ENCODE measurements around the gene USP47. TPM values are rescaled to one million over a fixed set of nuclear protein-coding genes. Genes with fewer than 3 reads are reported as not detected.

USP47 gene
- total and polyA plus RNA-seq, 9 of the 15 experiments (the other 6 are each of a cell fraction or from before 2014, with no cell fraction given) = 13.1 to 63.6 (median 34.7) TPM

DNA sequence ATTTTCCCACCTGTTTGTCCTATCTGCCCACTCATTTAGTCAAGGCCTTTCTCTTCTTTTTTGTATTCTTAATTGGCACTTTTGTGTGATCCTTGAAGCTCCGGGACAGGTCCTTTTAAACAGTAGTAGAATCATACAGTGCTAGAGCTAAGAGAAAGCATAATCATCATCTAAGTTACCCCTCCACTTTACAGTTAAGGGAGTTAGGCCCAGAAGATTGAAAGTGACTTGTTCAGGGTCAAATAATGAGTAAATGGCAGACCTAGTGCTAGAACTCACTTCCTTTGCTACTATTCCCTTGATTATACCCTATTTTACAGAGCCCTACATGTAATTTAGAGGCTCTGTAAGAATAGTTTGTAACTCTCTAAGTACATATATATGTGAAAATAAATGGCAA lies 2.5 kb downstream of the USP47 start:
- in situ Hi-C loops (cut with MboI) (no loop called here), intact Hi-C loops (cut with micrococcal nuclease) (no loop called here)
- Histone ChIP-seq H3K4me3 (peak overlapping the region; percentile 89), H3K27ac (ENCODE audit: extremely low read depth, low read depth, low read length) (peak overlapping the region; percentile 96), H3K9ac (ENCODE audit: insufficient read depth in 1 of 2, low read depth in 2 of 2, low read length in 2 of 2) (peak overlapping the region in 1 of 2 experiments; percentile 95; a peak in 2 of 4 replicates), H3K79me2 (ENCODE audit: control insufficient read depth, insufficient read depth, low read length) (peaks cover 75% of the 10 kb centered on the region), H3K9me3 (replicated peaks; ENCODE audit: control insufficient read depth, insufficient read depth, low read depth, low read length) (no peaks in the 10 kb centered on the region), H3K4me2 (ENCODE audit: insufficient read depth, low read length) (peak overlapping the region; percentile 72), H3K9me1 (ENCODE audit: control insufficient read depth, insufficient read depth, low read length) (no peaks in the 10 kb centered on the region), H3K36me3 (ENCODE audit: control insufficient read depth, insufficient read depth, low read length) (no peaks in the 10 kb centered on the region; the same call in 2 of the 3 replicates), H4K20me1 (replicated peaks; ENCODE audit: control insufficient read depth, insufficient read depth, low read length) (peaks cover 6% of the 10 kb centered on the region; the same call in 1 of the 2 replicates), H3K27me3 (ENCODE audit: control insufficient read depth in 2 of 2, insufficient read depth in 2 of 2, low read length in 2 of 2) (no peaks in the 10 kb centered on the region), H3K4me1 (replicated peaks in 1 of 2; ENCODE audit: control insufficient read depth in 2 of 2, insufficient read depth in 2 of 2, low read length in 2 of 2) (peaks cover 14 to 41% of the 10 kb centered on the region in 2 experiments; a peak in 4 of 5 replicates), H2AFZ (ENCODE audit: low read depth, low read length) (no peak overlapping the region)
- WGBS (ENCODE audit: insufficient coverage, low coverage, missing lambda C conversion rate) = 0% methylated on average over 1 of the region's 1 CpG
- BruUV-seq (replicated peaks) = no TSS peak
- POLR2A ChIA-PET = interaction anchor here (1.2 to 6.6 kb wide), 5 partner anchors 12 to 184 kb away, joined by 3 to 46 read pairs (median 9); no protein-coding TSS in a partner anchor
- DNase-seq (ENCODE audit: extremely low read depth in 1 of 4, low spot score in 3 of 4) = peak in 1 of 4 experiments; percentile 27
- FAIRE-seq = peak; percentile 44
- no peak for TF ChIP-seq PRMT5 (CRISPR knock-in tag; IDR thresholded peaks at IDR 0.05)
- TF ChIP-seq ELF4 (CRISPR knock-in tag; IDR thresholded peaks at IDR 0.05) = no peak
- no peak for TF ChIP-seq CTCF (IDR thresholded peaks at IDR 0.05 in 2 of 3, conservative IDR thresholded peaks at IDR 0.05 in 1 of 3; ENCODE audit: insufficient read depth in 2 of 3, low read depth in 1 of 3, low read length in 3 of 3)
- no peak for TF ChIP-seq ZNF740 (CRISPR knock-in tag; IDR thresholded peaks at IDR 0.05)
- 0 out of 4 replicates have a peak, but pooled peaks of 1 of the 2 experiments have one; percentile 5 for TF ChIP-seq ZNF740 (tag; IDR thresholded peaks at IDR 0.05)
- TF ChIP-seq ESRRA (IDR thresholded peaks at IDR 0.05; ENCODE audit: borderline replicate concordance, low read depth) = 0 out of 2 replicates have a peak, but pooled peaks have one; percentile 6
- 0 out of 2 replicates have a peak, but pooled peaks have one; percentile 40 for TF ChIP-seq ZNF512 (tag; IDR thresholded peaks at IDR 0.05)
- TF ChIP-seq PBX2 (CRISPR knock-in tag; IDR thresholded peaks at IDR 0.05; ENCODE audit: low read depth) = no peak
- no peak for TF ChIP-seq PBX2 (tag; conservative IDR thresholded peaks at IDR 0.05; ENCODE audit: low read depth)
- TF ChIP-seq USF2 (CRISPR knock-in tag; IDR thresholded peaks at IDR 0.05) = no peak
- TF ChIP-seq HMBOX1 (IDR thresholded peaks at IDR 0.05) = peak; percentile 79
- CTCF ChIA-PET (ENCODE audit: low intra/inter-chr PET ratio) = no interaction called here
- peak; percentile 8 for ATAC-seq
